ENCODE data around the gene SNCAIP. TPM values are rescaled to one million over a fixed set of nuclear protein-coding genes. Genes with fewer than 3 reads are reported as not detected.

The SNCAIP gene
- total RNA-seq, 1 donor from 2014 or later: 1.7 TPM

GRCh38 chr5:122398016-122398415 lies 86.0 kb downstream of the SNCAIP start:
- DNase-seq (ENCODE audit: low read depth): no peak

GRCh38 chr5:122400341-122400740 lies 88.3 kb downstream of the SNCAIP start:
- no peak for DNase-seq (ENCODE audit: low read depth)

- DNase-seq (ENCODE audit: low read depth): no peak
Observed at GRCh38 chr5:122400938-122401337, 88.9 kb downstream of the SNCAIP start.

GRCh38 chr5:122401976-122402725 lies 90.1 kb downstream of the SNCAIP start:
- peak; percentile 7 for DNase-seq (ENCODE audit: low read depth)

- no peak for DNase-seq (ENCODE audit: low read depth)
Observed at GRCh38 chr5:122402955-122403685, 91.1 kb downstream of the SNCAIP start.

GRCh38 chr5:122404018-122404417 lies 92.0 kb downstream of the SNCAIP start:
- DNase-seq (ENCODE audit: low read depth): no peak

GRCh38 chr5:122404653-122405362 lies 92.8 kb downstream of the SNCAIP start:
- no peak for DNase-seq (ENCODE audit: low read depth)

GRCh38 chr5:122405751-122406150 lies 93.7 kb downstream of the SNCAIP start:
- peak; percentile 3 for DNase-seq (ENCODE audit: low read depth)

- no peak for DNase-seq (ENCODE audit: low read depth)
Observed at GRCh38 chr5:122406181-122406580, 94.1 kb downstream of the SNCAIP start.

GRCh38 chr5:122408592-122409224 lies 96.7 kb downstream of the SNCAIP start:
- DNase-seq (ENCODE audit: low read depth): no peak

- no peak for DNase-seq (ENCODE audit: low read depth)
Observed at GRCh38 chr5:122412966-122413365, 100.9 kb downstream of the SNCAIP start.

GRCh38 chr5:122413722-122414121 lies 101.7 kb downstream of the SNCAIP start:
- DNase-seq (ENCODE audit: low read depth): no peak

GRCh38 chr5:122415030-122415800 lies 103.2 kb downstream of the SNCAIP start:
- peak; percentile 72 for DNase-seq (ENCODE audit: low read depth)

GRCh38 chr5:122415801-122416120 lies 103.7 kb downstream of the SNCAIP start:
- DNase-seq (ENCODE audit: low read depth): no peak

GRCh38 chr5:122419142-122419894 lies 107.3 kb downstream of the SNCAIP start:
- no peak for DNase-seq (ENCODE audit: low read depth)

- no peak for DNase-seq (ENCODE audit: low read depth)
Observed at GRCh38 chr5:122420091-122420490, 108.1 kb downstream of the SNCAIP start.

GRCh38 chr5:122420537-122421236 lies 108.7 kb downstream of the SNCAIP start:
- no peak for DNase-seq (ENCODE audit: low read depth)

- no peak for DNase-seq (ENCODE audit: low read depth)
Observed at GRCh38 chr5:122421374-122422079, 109.5 kb downstream of the SNCAIP start.

GRCh38 chr5:122423221-122423620 lies 111.2 kb downstream of the SNCAIP start:
- DNase-seq (ENCODE audit: low read depth): no peak

Measured in renal cortical epithelial cell (primary cell).